Stimulated activated CD8-positive, alpha-beta memory T cell treated with anti-CD3 and anti-CD28 coated beads, Interleukin-7, amount 100 ng/mL, for 48 hours (primary cell): ENCODE data around the gene IL36RN.

Source experiments
- DNase-seq, 2 donors: peaks; one replicate each; pipeline ENCODE4 v3.0.0-alpha.2; 2020; ENCODE audit warnings: low read depth in 1 of 2; ENCODE audit errors: extremely low read depth in 1 of 2

IL36RN gene

DNA sequence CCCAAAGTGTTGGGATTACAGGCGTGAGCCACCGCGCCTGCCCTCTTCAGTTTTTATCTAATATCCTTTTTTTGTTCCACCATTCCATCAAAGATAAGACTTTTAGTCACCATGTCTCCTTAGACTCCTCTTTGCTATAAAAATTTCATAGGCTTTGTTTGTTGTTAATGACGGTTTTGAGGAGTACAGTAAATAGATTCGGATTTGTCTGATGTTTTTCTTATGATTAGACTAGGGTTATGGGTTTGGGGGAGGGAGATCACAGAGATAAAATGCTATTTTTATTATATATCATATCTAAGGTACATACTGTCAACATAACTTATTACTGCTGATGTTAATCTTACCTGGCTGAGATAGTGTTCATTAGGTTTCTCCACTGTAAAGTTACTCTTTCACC, 12.5 kb upstream of the IL36RN start:
- DNase-seq, result no peak

DNA sequence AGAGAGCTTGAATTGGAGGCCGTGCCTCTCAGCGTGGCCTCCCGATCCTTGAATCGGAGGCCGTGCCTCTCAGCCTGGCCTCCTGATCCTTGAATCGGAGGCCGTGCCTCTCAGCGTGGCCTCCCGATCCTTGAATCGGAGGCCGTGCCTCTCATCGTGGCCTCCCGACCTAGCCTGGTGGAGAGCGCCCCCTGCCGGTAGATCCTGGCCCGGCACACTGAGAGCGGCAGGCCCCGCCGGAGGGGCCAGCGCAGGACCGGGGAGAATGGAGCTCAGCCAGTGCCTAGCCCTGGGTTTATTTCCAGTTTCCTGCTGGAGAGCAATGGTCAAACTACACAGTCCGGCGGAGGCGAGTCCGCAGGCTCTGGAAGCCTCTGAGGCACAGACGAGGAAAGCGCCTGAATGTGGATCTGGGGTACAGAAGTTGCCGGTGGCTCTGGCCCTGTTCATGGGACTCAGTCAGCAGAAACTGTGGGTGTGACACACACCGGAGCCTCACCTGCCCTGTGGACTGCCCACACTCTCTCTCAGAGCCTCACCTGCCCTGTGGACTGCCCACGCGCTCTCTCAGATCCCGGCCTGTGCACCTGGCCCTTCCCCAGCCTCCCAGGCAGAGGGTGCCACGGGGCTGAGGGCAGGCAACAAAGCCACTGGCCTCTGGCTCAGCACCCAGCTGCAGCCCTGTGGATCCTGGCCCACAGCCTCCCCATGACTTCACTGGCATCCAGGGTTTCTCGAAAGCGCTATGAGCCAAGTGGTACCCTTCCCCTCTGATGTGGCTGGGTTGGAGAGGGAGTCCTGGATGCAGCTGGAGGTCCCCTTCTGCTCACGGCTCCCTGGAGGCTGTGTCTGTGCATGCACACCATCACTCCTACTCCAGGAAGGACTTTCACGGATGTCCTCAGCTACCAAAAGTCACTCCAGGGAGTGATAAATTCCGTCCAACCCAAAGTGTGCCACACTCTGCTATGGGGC, 7.8 kb upstream of the IL36RN start:
- DNase-seq, result no peak

DNA sequence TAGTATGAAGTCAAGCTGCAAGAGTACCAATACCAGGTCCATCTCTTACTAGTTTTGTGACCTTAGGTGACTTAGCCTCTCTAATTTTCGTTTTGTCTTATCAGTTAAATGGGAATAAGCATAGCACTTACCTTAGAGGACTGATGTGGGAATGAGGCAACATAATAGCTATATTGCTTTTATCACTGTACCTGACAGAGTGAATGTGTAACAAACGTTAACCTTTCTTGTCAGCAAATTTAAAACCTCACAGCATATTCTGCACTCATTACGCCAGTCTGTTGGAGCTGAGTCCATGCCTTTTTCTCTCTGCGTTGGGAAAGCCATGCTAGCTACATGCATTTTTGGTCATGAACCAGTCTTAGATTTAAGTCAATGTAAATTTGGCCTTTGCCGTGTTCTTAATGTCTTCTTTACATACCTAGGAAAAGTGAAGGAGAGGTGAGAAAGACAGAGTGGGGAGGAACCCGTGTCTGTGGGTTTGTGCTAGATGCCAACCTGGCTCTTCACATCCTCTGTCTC, 6.5 kb upstream of the IL36RN start, which contains the start of gene IL36B:
TSS of gene IL36B (minus strand) at position 472 of the 522 bp plus-strand sequence.
- DNase-seq, result no peak

DNA sequence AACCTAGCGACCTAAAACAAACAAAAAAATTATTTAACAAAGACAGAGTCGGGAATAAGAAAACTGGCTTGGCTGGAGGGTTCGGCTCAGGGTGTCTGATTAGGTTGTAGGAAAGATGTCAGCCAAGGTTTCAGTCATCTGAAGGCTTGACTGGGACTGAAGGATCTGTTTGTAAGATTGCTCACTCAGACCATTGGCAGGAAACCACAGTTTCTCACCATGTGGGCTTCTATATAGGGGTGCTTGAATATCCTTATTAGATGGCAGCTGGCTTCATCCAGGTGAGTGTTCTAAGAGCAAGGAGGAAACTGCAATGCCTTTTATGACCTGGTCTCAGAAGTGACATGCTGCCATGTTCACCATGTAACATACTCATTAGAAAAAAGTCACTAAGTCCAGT, 5.3 kb upstream of the IL36RN start:
- DNase-seq, result no peak

DNA sequence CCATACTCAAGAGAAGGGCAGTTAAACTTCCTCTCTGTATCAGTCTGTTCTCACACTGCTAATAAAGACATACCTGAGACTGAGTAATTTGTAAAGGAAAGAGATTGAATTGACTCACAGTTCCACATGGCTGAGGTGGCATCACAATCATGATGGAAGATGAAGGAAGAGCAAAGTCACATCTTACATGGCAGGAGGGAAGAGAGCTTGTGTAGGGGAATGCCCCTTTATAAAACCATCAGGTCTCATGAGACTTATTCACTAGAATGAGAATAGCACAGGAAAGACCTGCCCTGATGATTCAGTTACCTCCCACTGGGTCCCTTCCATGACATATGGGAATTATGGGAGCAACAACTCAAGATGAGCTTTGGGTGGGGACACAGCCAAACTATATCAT, 4.9 kb upstream of the IL36RN start:
- DNase-seq, result no peak

DNA sequence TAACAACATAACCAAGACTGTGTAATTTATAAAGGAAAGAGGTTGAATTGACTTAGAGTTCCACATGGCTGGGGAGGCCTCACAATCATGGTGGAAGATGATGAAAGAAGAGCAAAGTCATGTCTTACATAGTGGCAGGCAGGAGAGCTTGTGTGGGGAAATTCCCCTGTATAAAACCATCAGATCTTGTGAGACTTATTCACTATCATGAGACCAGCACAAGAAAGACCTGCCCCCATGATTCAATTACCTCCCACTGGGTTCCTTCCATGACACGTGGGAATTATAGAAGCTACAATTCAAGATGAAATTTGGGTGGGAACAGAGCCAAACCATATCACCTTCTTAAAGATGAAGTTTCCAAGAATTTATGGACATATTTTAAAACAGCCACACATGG, 2.5 kb upstream of the IL36RN start:
- no peak for DNase-seq

DNA sequence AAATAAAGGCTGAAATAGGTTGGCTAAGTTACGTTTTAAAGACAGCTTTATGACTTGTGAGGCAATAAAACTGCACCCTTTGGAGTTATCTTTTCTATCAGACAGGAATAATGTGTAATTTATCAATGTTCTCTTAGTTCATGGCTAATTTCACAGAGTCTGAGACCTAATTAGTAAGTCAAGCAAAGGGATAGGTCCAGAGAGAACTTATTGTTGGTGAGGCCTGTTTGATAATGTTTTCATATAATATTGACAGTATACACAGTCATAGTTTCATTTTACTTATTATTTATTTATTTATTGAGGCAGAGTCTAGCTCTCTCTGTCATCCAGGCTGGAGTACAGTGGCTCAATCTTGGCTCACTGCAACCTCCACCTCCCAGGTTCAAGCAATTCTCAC, 1.9 kb upstream of the IL36RN start:
- DNase-seq, result no peak

DNA sequence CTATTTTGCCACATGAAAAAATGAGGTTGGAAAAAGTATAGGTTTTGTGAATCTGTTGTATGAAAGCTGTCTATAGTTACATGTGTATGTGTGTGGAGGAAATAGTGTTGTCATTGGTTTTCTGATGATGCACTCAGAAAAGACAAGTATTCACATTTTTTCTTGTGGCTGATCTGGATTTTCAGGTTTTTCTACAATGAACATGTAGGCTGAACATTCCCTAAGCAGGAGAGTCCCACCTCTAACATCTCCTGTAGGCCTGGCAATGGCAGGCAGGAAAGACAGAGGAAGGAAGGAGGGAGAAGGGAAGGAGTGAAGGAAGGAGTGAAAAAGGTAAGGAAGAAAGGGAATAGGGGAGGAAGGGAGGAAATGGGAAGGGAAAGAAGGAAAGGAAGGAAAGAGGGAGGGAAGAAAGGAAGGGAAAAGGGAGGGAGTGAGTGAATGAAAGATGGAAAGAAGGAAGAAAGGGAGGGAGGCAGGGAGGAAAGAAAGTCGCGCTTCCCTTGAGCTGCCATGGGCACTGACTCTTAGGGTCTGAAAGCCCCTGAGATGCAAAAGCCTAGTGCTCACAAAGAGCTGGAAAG, 495 bp upstream of the IL36RN start:
- no peak for DNase-seq

DNA sequence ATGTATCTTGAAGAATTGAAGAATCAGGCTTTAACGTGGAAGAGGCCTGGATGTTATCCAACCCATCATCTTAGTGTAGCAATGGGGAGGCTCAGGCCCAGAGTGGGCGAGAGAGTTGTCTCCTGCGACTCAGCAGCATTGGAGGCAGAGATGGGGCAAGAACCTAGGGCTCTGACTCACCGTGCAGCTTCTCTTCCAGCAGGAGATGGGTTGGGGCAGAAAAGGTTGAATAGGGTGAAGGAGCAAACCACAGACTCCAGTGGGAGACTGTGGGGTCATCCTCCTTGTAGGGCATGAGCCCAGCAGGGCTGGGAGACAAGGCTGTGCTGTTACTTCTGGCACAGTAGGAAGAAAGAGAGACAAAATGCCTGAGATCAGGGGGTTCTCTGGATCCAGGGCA, 1.4 kb downstream of the IL36RN start:
- no peak for DNase-seq

DNA sequence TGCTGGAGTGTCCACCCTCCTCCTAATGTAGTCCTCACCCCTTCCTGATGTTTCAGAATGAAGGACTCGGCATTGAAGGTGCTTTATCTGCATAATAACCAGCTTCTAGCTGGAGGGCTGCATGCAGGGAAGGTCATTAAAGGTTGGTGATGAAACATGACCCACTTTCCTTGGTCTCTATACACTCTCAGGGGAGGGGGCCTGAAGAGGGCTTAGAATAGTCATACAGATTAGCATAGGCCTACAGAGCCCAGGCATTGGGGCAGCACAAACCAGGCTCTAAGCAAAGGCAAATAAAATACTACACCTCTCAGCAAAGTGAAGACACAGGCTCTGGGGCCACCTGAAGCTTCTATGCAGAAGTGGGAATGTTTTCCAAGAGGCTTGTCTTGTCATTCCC, 1.8 kb downstream of the IL36RN start:
- no peak for DNase-seq

DNA sequence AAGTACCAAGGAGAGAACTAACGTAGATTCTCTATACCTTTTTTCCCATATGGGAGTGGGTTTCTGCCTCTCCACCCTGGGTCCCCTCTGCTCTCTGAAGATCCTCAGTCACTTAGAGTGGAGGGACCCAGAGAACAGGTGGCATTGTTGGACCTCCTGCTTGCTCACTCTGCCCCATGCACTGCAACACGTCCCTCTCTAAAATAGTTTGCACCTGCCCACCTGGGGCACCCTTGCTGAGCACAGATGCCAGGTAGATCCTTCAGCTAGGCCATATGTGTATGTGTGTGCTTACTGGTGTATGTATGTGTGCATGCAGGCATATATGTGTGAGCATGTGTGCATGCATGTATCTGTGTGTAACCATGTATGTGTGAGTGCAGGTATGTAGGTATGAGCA, 2.2 kb downstream of the IL36RN start:
- no peak for DNase-seq

DNA sequence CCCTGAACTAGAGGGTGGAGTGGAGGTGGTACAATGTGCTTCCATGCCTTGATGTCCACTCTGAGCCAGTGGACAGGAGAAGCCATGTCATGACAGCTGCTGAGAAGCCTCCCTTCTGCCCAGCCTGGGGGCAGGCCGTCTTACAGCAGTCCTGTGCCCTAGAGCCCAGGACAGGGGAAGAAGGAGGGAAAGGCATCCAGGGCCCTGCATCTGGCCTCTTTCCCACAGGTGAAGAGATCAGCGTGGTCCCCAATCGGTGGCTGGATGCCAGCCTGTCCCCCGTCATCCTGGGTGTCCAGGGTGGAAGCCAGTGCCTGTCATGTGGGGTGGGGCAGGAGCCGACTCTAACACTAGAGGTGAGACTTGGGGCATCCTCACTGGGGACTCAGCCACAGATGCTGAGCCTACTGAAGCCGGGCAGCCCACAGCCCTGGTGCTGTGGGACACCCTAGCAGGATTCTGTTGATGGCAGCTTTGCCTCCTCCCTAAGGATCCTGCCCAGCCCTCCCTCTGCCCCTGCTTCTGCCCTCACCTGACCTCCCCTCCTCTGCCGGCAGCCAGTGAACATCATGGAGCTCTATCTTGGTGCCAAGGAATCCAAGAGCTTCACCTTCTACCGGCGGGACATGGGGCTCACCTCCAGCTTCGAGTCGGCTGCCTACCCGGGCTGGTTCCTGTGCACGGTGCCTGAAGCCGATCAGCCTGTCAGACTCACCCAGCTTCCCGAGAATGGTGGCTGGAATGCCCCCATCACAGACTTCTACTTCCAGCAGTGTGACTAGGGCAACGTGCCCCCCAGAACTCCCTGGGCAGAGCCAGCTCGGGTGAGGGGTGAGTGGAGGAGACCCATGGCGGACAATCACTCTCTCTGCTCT, 3.1 kb downstream of the IL36RN start:
- DNase-seq, result no peak

DNA sequence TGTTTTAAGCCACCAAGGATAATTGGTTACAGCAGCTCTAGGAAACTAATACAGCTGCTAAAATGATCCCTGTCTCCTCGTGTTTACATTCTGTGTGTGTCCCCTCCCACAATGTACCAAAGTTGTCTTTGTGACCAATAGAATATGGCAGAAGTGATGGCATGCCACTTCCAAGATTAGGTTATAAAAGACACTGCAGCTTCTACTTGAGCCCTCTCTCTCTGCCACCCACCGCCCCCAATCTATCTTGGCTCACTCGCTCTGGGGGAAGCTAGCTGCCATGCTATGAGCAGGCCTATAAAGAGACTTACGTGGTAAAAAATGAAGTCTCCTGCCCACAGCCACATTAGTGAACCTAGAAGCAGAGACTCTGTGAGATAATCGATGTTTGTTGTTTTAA, 5.3 kb downstream of the IL36RN start:
- no peak for DNase-seq

DNA sequence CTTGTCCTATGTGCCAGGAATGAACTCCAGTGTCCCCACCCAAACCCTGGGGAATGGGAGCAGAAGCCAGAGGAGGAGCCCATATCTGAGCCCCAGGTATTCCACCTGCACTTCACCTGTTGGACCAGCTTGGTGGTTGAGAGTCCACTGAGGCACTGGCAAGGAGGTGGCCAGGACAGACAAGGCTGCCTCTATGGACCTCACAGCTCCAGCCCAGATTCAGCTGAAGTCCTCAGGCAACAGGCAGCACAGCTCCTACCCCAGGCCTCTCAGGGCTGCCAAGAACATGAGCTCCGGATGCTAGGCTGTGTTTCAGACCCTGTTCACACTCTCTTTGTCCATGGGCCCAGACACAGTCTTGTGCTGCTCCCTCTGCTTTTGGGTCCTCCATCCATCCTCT, 5.9 kb downstream of the IL36RN start:
- no peak for DNase-seq

DNA sequence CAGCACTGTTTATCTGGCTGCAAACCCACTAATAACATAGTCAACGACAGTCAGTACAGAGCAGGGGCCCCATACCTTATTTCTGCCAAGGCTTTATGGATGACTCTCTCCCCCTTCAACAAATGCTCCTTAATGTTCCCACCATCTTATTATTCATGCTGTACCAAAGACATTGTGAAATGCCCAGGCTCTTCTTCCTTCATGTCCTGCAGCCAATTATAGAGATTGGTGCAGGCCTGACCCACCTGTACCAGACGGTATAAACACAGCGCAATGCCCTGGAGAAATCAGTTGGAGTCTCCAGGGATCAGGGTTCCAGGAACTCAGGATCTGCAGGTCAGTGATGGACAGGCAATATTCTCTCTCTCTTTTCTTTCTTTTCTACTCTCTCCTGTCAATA, 8.7 kb downstream of the IL36RN start, which contains the start of gene IL1F10:
TSS of gene IL1F10 (plus strand) at position 290 of the 400 bp plus-strand sequence. CDS start 4,769 bp downstream, outside the sequence.
- no peak for DNase-seq

DNA sequence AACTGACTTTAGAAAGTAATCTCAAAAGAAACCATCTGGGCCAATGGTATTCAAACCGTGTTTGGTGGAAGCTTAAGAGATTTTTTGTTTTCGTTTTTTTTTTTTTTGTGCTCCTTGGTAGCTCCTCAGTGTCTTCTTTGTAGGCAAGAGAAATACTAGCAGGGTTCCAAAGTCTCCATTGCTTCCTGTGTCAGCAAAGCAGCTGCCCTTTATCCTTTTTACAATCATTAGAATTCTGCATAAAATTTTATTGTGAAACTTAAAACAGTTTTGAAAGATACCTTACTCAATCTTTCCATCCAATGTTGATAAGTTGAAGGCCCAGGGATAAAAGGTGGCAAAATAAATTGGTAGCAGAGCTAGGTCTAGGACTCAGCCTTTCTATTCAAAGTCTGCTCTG, 9.3 kb downstream of the IL36RN start:
- no peak for DNase-seq

DNA sequence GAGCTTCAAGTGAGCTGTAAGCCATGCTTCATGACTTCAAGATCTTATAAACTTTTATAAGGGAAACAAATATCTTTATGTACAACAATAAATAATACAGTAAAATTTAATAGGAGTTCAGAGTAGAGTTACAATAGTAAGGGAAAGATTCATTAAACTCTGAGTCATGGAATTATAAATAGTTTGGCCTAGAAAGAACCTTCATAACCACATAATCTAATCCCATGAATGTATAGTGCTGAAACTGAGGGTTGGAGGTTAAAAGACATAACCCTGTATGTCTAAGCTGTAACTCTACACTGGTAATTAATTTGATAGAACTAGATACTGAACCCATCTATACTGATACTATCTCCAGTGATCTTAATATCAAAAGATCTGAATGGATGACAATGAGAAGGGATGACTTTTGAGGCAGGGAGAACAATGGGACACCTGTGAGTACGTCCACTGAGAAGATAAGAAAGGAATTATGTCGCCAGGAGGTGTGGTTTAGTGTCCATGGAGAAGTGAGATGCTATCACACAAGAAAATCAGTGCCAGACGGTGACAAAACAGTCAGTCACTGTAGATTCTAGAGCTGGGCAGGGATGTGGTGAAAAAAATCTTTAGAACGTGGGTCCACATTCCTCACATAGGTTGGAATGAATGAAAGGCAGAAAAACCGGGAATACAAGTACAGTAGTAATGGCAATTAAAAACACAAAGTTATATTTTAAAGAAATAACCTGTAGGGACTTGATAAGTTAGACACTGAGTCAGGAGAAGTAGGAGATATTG, 9.9 kb downstream of the IL36RN start:
- no peak for DNase-seq

DNA sequence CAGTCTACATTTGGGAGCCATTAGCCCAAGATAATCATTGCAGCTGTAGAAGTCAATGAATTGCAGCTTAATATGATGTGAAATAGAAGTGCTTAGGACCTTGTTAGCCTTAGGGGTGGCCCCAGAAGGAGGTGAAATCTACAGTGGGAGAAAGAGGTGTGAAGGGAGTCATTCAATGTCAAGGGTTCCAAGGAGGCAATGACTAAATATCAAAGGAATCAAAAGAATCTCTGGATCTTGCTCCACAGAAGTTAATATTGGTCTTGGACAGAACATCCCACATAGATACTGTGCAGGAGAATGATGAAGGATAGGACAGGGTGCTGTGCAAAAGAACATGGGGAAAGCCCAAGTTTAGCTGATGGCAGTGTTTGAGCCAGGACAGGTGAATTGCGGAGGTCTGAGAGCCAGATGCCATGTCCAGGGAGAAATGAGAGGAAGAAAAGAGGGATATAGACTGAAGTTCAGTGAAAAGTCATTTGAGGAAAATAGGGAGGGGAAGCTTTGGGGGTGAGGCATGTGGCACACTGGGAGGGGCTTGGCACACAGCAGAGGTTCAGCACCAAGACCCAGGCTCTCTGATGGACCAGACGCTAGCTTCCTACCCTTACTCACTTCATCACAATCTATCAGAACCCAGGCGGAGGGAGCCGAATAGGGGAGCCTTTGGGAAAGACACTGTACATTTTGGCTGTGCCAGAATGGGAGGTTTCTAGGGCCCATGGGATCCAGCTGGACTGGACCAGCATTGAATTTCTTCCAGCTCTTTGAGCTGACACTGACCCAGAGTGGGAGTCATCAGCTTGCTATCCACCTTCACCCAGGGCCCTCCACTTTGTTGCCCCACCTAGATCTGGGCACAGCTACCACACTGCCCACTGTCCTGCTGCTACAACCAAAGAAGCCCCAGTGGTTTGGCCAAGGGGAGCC, 10.9 kb downstream of the IL36RN start:
- DNase-seq, result no peak

DNA sequence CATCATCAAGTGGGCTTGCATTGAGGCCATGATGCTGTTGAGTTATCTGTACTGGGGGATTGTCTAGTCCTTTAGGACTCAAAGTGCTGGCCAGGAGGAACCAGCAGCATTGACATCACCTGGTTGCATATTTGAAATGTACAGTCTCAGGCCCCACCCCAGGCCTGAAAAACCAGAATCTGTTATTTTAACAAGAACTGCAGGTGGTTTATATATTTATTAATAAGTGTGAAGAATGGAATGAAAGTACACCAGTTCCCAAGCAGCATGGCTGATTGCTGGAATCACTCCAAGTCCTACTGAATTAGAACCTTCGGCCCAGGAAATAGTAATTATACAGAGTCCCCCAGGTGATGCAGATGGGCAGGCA, 11.6 kb downstream of the IL36RN start:
- DNase-seq, result no peak
